GM15510 (cell line): ENCODE results near the gene MYBPC3.

Source experiments
- POLR2A ChIP-seq: IDR thresholded peaks from 3 replicates; pipeline ENCODE4 v1.6.1; 2011; ENCODE audit warnings: borderline replicate concordance; ENCODE audit not compliant: insufficient read length; ENCODE audit errors: extremely low read depth

MYBPC3 gene

DNA sequence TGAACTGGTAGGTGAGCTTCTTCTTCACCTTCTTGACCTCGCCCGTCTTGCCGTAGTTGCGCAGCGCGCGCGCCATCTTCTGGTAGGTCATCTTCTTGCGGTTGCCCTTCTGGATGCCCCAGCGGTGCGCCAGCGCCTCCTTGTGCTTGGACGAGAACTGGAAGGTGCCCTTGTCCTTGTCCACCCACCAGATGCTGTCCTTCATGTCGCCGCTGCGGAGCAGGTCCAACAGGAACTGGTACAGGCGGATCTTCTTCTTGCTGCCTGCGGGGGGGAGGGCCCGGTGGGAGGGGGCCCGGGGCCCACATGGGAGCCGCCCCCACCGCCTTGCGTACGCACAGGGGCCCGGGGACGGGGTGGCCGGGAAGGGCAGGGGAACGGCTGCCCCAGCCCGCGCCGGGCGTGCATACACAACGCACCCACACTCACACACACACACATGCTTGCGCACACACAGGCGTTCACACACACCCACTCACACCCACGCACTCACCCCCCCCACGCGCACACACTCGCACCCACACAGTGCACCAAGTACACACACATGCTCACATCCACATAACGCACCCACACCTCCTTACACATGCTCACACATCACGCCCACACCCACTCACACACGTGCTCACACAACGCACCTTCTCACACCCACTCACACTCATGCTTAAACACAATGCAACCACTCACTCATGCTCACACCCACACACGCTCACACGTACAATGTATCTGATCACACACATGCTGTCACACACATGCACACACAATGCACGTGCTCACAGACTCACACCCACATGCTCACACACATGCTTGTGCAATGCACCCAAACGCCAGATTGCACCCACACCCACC lies 3.0 kb upstream of the MYBPC3 start:
- no peak for TF ChIP-seq POLR2A

DNA sequence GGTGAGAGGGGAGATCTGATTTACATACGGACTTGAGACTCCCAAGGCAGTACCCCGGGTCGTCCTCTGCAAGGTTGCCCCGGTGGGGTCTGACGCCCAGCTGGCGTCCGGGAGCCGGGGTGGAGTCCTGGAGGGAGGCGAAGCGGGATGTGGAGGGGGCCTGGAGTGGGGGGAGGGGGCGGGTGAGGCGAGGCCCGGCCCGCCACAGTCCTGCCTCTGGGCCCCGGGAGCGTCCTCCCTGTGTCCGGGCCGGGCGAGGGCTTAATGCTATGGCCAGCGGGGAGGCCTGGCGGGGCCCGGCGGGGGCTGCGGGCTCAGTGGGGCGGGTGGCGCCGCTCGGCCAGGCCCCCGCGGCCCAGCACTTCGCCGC lies 2.4 kb upstream of the MYBPC3 start:
- no peak for TF ChIP-seq POLR2A

- no peak for TF ChIP-seq POLR2A
These were observed 1.7 kb upstream of the MYBPC3 start for GRCh38 chr11:47353978-47354774.

- no peak for TF ChIP-seq POLR2A
These were observed 1.1 kb downstream of the MYBPC3 start for GRCh38 chr11:47351156-47352126.

GRCh38 chr11:47350315-47350714 lies 2.2 kb downstream of the MYBPC3 start:
- no peak for TF ChIP-seq POLR2A

- no peak for TF ChIP-seq POLR2A
These were observed 2.9 kb downstream of the MYBPC3 start for GRCh38 chr11:47349521-47350095.

DNA sequence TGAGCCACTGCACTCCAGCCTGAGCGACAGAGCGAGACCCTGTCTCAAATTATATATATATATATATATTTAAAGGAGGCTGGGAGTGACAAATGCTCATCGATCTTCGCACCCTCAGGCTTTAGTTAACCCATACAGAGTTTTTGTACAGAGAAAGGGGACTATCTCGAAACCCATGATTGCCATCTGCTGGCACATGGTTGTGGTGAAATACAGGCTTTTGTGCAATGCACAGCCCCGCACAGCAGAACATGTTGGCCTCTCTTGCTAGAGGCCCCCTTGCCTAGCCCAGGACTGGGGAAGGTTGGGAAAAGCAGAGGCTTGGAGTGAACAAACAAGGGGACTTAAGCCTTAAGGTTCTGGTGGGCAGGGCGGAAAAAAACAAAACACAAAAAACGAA lies 3.6 kb downstream of the MYBPC3 start:
- TF ChIP-seq POLR2A = no peak

GRCh38 chr11:47348131-47348802 lies 4.2 kb downstream of the MYBPC3 start:
- no peak for TF ChIP-seq POLR2A

GRCh38 chr11:47347137-47347536 lies 5.4 kb downstream of the MYBPC3 start:
- TF ChIP-seq POLR2A = no peak

DNA sequence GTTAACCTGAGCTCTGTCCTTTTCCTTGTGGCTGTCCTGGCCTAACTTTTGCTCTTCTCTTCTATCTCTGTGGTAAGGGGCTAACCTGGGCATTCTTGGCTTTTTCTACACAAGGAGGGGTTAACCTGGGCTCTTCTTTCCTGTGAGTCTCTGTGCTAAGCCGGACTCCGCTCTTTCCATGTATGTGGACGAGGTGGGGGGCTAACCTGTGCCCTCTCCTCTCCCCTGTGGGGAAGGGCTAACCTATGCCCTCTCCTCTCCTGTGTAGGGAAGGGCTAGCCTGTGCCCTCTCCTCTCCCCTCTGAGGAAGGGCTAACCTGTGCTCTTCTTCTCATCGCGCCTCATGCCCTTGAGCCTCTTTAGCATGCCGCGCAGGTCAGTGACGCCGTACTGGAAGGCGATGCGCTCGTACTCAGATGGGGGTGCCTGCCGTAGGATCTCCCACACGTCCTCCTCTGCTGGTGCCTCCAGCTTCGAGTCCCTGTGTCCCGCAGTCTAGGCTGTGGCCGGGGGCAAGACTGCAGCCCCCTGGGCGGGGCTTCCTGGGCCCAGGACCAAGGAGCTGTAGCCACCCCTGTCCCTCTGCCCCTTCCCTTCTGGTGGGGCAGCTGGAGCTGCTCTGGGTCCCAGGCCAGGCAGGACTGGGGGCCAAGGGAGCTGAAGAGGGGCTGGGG lies 6.5 kb downstream of the MYBPC3 start:
- TF ChIP-seq POLR2A = no peak

DNA sequence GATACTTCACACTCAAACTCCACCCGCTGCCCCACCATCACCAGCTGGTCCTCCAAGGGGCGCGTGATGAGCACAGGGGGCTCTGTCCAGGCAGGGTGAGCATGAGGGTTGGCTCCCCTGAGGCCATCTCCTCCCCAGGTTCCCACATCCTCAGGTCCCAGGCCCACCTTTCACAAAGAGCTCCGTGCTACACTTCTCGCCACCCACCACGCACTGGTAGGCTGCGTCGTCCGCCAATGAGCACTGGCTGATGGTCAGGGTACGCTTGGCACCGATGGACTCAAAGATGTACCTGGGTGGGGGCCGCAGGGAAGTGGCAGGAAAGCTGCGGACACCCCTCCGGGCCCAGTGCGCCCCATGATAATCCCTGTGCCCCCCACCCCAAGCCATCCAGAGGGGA lies 9.6 kb downstream of the MYBPC3 start:
- TF ChIP-seq POLR2A = no peak

- TF ChIP-seq POLR2A = no peak
These were observed 10.3 kb downstream of the MYBPC3 start for GRCh38 chr11:47342036-47342803.
